Measurements from ENCODE around the gene FUNDC1.
"Not testable (repeated sequence)": the region's sequence is repeated elsewhere in the genome, so short reads cannot be mapped to it uniquely, and the experiment has no call there.

Gene FUNDC1, protein sequence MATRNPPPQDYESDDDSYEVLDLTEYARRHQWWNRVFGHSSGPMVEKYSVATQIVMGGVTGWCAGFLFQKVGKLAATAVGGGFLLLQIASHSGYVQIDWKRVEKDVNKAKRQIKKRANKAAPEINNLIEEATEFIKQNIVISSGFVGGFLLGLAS

GRCh38 chrX:44542567-44543325, at the start of gene FUNDC1:
Gene FUNDC1, minus strand, starts transcription at chrX:44542859. Its CDS starts 27 bp downstream, at chrX:44542832.
- DNase-seq = peak; percentile 56 to 86

- no peak for DNase-seq
These were observed 43.2 kb upstream of the FUNDC1 start for GRCh38 chrX:44585866-44586265.

- no peak for DNase-seq
These were observed 37.8 kb upstream of the FUNDC1 start for GRCh38 chrX:44580466-44580865.

GRCh38 chrX:44572340-44572938, 29.8 kb upstream of the FUNDC1 start:
- no peak for DNase-seq

- DNase-seq = no peak
These were observed 27.9 kb upstream of the FUNDC1 start for GRCh38 chrX:44570522-44570921.

DNA sequence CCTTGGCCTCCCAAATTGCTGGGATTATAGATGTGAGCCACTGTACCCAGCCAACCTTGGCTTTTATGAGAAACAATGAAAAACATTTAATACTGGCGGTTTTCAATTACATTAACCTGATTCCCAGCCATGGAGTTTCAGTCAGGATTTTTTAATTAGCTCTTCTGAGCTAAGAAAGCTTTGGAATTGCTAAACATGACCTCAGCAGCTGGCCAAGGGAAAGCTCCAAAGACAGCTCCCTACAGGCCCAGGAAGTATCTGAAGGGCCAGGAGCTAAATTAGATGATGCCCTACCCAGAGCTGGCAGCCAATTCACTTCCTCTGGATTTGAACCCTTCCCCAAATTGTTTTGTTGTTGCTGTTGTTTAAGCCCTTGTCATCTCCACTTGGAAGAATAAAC, 26.5 kb upstream of the FUNDC1 start:
- no peak for DNase-seq

DNA sequence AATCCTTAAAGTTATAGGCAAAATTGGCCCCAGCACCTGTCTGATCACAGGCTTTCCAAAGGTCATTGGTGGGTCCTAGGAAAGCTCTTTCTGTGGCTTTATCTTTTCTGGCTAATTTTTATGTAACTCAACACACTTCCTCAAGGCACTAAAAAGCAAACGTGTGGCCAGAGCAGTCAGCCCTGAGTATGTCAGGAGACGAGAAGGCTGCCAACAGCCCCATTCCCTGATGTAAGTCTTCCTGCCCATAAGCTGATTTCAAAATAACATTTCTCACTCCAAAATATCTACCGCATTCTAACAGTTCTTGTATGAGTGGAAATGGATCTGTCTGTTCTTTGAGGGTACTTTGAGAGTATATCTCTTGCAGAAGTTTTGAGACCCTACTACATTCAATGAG, 25.5 kb upstream of the FUNDC1 start:
- no peak for DNase-seq

GRCh38 chrX:44561896-44562295, 19.2 kb upstream of the FUNDC1 start:
- DNase-seq = not testable (repeated sequence)

GRCh38 chrX:44550563-44550962, 7.9 kb upstream of the FUNDC1 start:
- no peak for DNase-seq

GRCh38 chrX:44545454-44545853, 2.8 kb upstream of the FUNDC1 start:
- not testable (repeated sequence) for DNase-seq

GRCh38 chrX:44544036-44544435, 1.4 kb upstream of the FUNDC1 start:
- no peak for DNase-seq

DNA sequence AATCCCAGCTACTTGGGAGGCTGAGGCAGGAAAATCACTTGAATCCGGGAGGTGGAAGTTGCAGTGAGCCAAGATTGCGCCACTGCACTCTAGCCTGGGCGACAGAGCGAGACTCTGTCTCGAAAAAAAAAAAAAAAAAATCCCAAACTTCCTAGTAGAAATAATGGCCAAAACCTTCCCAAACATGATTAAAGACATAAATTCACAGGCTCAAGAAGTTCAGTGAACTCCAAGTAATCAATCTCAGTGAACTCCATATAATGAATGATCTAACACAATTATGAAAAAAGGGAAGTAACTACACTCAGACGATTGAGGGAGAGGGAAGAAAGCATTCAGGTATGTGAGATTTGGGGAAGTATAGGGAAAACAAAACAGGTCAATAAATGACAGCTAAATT, 6.5 kb downstream of the FUNDC1 start:
- DNase-seq = no peak

- DNase-seq = no peak
These were observed 13.3 kb downstream of the FUNDC1 start for GRCh38 chrX:44529310-44529709.

DNA sequence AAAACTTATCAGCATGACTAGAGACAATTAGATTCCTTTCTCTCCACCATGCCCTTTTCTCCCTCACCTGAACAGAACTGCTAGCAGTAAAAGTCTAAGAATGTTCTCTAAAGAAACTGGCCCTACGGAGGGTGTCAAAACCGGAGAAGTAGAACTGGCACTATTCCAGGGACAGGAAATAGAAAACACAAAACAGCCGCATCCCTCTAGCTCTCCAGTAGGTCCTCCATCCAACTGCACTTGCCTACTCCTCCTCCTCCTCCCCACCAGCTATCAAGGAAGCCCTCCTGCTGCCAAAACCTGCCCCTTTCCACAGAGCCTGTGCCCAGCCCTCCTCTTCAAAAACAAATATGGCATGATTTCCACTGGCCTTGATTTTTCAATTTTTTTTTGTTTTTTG, 28.4 kb downstream of the FUNDC1 start:
- no peak for DNase-seq

DNA sequence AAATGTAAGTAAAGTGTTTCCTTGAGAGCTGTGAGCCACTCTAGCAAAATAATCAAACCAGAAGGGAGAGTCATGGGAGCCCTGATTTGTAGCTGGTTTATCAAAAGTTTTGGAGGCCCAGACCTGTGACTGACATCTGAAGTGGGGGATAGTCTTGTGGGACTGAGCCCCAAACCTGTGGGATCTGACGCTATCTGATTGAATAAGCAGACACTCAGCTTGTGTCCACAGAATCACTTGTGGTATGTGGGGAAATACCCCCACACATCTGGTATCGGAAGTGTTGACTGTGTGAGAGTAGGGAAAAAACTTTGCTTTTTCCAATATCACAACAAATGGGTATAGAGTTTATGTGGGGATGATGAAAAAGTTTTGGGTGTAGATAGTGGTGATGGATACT, 35.4 kb downstream of the FUNDC1 start:
- no peak for DNase-seq

GRCh38 chrX:44506678-44507077, 36.0 kb downstream of the FUNDC1 start:
- DNase-seq = no peak

- no peak for DNase-seq
These were observed 39.1 kb downstream of the FUNDC1 start for GRCh38 chrX:44503560-44503959.

GRCh38 chrX:44495091-44495490, 47.6 kb downstream of the FUNDC1 start:
- no peak for DNase-seq

DNA sequence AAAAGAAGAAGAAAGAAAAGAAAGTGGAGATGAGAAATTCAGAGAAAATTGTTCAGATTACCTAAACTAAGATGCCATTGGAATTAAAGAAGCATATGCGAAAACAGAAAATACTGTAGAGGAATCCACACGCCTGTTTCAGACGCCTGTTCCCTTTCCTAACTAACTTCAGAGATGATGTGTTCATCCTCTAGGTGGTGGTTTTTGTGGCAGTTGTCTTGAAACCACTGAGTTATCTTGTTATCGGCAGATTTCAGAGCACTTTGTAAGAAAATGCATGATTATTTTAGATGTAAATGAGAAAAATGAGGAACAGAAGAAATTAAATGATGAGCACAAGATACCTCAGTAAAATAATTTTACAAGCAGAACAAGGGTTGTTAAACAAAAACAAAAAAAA, 48.3 kb downstream of the FUNDC1 start:
- DNase-seq = no peak

DNA sequence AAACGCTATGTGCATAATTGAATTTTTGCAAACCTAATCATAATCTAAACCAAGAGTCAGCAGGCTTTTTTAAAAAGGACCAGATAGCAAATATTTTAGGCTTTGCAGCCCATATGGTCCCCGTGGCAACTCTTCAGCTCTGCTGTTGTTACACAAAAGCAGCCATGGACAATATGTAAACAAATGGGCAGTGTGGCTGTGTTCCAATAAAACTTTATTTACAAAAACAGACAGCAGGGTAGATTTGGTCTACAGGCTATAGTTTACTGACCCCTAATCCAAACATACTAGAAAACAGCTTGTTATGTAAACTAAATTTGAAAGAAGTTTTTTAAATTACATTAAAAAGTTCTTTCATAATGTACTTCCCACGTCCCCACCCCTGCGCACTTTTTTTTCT, 53.1 kb downstream of the FUNDC1 start:
- no peak for DNase-seq

DNA sequence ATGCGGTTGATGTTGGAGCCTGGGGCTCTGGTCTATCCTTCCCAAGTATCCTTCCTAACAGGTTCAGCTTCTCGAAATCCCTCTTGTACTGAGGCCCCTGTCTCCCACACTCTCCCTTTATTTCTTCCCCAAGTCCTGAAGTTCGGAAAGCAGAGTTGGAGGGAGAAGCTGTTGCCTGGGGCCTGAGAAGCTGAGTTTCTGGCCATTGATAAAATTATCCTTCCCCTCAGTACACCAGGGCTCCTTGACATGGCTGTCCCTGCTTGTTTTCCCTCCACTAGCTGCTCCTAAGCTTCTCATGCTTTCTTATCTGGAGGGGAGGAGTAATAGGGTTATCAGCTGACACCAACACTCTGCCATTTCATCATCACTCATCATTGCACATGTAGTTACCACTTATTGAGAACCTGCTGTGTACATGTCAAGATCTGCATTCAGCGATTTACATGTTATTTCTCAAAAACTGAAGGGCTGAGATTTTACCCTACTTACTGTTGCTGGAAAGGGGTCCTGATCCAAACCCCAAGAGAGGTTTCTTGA, 58.0 kb downstream of the FUNDC1 start:
- no peak for DNase-seq

GRCh38 chrX:44483965-44484606, 58.6 kb downstream of the FUNDC1 start:
- no peak for DNase-seq

DNA sequence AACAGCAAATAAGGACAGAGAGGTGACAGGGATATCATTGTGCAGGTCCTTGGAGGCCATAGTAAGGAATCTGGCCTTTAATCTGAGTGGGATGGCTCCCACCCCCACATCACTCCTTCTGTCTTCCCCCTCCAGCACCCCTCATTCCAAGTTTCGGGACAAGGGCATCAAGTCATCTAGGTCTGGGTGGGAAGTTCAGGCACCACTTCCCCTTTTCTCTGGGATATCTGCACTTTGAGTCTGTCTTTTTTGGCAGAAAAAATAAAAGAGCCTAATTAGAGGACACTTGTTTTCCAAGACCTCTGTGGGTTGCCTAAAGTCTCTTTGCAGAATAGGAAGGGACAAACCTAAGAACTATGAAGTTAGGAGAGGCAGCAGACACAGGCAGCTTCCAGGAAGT, 60.1 kb downstream of the FUNDC1 start:
- no peak for DNase-seq

DNA sequence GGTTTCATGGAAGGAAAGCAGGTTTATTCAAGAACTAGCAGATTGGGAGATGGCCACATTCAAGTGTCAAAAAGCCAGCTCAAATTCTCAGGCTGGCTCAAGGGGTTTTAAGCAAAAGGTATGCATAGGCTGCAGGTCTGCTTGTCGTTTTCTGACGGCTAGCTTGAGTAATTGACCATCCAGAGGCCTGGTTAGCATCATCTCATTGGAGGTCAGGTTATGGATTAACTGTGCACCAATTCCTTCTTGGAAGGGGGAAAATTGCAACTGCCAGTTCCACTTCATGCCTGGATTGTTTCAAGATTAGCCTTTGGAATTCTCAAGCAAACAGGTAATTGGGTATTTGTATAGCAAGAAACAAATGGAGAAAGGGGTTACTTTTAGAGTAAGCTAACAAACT, 62.1 kb downstream of the FUNDC1 start:
- DNase-seq = no peak

Data from bone marrow (tissue), 2 donors.